ENCODE data around the gene CITED4.

GRCh38 chr1:40824591-40825434 is 37.4 kb downstream of the CITED4 start:
- TF ChIP-seq CTCF (IDR thresholded peaks at IDR 0.05) (no peak), POLR2AphosphoS5 (IDR thresholded peaks at IDR 0.05) (no peak), POLR2A (IDR thresholded peaks at IDR 0.05) (no peak)

All from suprapubic skin (tissue), 4 donors.